GM19351 (cell line): ENCODE measurements around the gene PTTG1.

Source experiments
- ATAC-seq: cut with Tn5 transposase; IDR thresholded peaks from one replicate; pipeline ENCODE4 v1.9.1; 2021; ENCODE audit warnings: mild to moderate bottlenecking, moderate library complexity; ENCODE audit not compliant: unreplicated experiment

Gene PTTG1

DNA sequence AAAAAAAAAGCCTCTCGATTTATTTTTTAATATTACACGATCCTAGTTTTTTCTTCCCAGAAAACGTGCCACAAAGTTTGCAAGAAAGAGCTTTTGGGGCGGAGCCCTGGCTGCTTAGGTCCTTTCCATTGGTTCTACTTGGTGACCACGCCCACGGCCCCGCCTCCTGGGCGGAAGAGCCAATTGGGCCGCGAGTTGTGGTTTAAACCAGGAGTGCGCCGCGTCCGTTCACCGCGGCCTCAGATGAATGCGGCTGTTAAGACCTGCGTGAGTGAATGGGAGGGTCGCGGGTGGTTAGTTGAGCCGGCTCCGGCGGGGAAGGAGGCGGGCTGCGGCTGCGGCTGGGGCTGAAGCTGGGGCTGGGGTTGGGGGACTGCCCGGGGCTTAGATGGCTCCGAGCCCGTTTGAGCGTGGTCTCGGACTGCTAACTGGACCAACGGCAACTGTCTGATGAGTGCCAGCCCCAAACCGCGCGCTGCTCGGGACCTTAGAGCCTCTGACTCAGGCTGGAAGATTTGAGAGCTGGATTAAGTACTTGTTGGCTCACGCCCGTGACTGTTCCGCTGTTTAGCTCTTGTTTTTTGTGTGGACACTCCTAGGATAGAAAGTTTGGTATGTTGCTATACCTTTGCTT lies at the start of gene PTTG1:
Gene PTTG1 (plus strand): TSS at position 231 of the 634 bp plus-strand sequence. CDS start 458 bp downstream, outside the sequence.
- ATAC-seq: peak; percentile 65

DNA sequence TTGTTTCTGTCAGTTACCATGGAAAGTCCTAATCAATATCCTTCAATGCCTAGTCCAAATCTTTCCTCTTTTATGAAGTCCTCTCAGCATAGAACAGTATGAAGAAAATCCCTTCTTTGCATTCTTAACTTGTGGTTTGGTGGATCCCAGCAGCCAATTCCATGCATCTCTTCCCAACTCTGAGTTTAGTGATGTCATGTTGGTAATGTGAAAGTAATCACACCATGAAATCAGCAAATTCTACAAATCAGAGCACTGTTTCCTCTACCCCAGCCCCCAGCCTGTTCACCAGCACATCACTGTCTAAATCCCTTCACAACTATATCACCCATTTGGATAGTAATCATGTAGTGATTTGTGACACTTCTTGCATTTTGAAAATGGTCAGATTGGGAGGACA lies 46.5 kb upstream of the PTTG1 start:
- no peak for ATAC-seq

DNA sequence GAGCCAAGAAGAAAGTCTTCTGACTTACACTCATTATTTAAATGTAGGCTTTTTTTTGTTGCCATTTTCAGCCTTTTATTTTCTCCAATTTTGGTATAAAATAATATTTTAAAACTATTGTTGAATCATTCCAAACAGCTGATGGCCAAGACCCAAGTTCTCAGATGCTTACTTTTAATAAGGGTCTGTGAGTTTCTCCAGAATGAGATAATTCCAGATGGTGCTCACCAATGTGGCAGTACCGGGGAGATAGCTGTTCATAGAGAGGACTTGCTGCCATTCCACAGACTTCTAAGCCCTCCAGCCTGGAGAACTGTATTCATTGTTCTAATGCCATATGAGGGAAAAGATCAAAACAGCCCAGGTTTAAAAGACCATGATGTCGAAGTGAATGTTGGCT lies 46.0 kb upstream of the PTTG1 start:
- ATAC-seq: no peak

DNA sequence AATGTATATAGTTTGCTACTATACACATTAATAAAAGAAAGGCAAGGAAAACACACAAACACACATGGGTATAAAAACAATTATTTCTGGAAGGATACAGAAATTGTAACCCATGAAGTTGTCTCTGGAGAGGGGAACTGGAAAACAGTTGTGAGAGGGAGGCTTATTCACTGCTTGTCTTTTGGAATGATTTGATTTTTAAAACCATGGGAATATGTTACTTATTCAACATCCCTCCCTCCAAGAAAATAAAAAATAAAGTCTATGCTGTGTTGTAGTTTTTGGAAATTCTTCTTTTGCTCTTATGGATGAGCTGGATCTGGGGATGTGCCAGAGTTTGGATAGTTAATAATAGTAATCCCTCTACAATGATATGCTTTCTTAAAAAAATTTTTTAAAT lies 45.2 kb upstream of the PTTG1 start:
- ATAC-seq: no peak

DNA sequence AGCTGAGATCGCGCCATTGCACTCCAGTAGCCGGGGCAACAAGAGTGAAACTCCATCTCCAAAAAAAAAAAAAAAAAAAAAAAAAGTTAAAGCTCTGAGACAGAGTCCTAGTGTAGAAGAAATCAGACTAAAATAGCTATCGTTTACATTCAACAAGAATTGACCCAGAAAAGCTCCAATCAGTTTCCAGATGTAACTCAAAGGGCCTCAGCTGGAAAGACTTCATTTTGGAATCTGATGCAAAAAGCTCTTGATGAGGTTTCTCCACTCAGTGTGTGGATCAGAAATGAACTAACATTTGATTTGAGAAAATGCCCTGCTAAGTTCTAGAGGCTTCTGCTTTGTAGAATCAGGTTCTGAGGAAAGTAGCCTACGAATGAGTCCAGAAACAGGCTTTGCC lies 44.0 kb upstream of the PTTG1 start:
- no peak for ATAC-seq

DNA sequence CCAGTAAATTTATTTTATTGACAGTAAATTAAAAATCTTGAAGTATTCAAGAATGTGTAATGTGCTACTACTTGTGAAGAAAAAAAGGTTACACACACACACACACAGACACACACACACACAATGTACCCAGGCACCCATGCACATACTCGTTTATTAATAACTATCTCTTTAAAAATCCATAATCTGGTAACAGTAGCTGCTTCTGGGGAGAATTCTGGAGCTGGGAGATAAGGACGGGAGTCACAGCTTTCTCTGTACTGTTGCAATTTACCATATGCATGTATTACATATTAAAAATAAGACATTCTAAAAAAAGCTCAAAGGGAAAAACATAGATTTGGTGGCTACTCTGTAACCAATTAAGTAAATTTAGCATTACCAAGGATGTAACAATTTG lies 43.3 kb upstream of the PTTG1 start:
- no peak for ATAC-seq

DNA sequence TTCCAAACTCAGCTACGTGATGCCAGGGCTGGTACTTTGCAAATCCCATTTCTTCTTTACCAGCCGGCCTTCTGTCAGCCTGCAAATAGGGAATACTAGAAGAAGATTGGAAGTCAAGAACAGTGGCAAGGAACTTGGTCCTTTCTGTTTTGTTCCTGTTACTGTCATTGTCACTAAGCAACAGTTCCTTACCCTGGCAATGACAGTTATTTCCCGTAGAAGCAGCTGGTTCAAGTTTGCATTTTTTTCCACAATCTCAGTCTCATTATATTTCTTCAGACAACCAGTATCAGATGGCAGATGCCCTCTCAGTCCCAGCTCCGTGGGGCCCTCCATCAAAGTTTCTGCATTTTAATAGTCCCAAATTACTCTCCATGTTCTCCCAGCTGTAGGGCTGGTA lies 42.1 kb upstream of the PTTG1 start:
- ATAC-seq: no peak

DNA sequence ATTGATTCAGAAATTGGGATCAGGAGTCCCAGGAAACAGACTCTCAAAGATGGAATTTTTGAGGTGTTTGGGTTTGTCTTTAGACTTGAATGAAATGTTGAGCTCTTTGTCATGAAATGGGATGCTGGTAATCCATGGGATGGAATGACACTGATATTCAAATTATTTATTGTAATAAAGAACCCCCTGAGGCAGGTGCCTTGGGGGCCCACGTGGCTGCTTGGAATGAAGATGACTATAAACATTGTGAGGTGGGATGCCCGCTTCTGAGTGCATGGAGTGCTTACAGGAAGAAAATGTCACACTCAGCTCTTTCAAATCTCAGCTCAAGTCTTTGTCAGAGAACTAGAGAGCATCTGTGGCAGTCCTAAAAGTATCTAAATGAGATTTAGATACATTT lies 41.6 kb upstream of the PTTG1 start:
- no peak for ATAC-seq

DNA sequence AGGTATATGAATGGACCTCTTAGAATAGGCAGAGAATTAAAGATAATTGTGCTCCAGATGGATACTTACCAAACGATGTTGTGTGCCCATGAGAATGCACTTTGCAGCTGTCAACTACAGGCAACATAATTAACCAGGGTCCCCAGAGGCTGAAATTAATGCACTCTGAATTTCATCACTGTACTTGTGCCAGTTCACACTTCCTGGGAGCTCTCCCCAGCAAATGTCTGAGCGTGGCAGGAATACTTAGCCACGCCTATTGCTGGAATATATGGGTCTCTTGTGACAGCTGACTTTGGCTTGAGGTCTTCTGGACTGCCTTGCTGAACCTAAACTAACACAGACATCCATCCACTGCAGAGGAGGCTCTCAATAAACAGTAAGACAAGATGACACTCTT lies 39.3 kb upstream of the PTTG1 start:
- ATAC-seq: no peak

DNA sequence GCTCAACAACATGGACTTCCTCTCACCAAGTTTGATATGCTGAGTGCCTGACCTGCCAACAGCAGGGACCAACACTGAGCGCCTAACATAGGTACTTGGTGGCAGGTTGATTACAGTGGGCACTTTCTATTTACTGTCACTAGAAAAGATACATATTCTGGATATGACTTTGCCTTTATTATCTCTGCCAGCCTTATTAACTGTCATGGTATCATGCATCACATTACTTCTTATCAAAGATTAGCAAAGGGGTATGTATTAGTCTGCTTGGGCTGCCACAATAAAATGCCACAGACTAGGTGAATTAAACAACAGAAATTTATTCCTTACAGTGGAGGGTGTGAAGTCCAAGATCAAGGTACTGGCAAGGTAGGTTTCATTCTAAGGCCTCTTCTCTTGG lies 37.0 kb upstream of the PTTG1 start:
- no peak for ATAC-seq

DNA sequence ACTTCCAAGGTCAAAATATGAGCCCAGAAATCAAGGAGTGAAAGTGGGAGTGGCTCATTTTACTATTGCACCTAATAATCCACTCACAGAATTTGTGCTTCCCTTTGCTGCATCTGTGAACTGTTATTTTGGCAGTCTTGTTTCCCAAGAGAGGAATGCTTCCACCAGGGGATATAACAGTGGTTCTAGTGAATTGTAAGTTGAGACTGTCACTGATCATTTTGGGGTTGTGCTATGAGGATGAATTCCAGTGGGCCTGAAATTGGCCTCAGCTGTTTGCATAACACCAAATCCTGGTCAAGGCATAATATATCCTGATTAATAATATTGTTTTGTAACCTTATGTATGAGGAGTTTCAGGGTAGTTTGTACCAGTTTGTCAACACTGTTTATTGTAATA lies 36.2 kb upstream of the PTTG1 start:
- no peak for ATAC-seq

DNA sequence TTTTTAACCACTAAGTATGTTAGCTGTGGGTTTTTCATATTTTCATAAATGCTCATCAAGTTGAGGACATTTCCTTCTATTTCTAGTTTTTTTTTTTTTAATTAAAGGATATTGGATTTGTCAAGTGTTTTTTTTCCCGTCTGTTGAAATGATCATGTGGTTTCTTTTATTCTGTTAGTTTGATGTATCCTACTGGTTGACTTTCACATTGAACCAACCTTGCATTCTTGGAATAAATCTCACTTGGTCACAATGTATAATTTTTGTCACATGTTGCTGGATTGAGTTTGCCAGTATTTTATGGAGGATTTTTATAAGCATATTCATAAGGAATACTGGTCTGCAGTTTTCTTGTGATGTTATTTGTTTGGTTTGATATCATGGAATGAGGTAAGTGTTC lies 34.2 kb upstream of the PTTG1 start:
- no peak for ATAC-seq

DNA sequence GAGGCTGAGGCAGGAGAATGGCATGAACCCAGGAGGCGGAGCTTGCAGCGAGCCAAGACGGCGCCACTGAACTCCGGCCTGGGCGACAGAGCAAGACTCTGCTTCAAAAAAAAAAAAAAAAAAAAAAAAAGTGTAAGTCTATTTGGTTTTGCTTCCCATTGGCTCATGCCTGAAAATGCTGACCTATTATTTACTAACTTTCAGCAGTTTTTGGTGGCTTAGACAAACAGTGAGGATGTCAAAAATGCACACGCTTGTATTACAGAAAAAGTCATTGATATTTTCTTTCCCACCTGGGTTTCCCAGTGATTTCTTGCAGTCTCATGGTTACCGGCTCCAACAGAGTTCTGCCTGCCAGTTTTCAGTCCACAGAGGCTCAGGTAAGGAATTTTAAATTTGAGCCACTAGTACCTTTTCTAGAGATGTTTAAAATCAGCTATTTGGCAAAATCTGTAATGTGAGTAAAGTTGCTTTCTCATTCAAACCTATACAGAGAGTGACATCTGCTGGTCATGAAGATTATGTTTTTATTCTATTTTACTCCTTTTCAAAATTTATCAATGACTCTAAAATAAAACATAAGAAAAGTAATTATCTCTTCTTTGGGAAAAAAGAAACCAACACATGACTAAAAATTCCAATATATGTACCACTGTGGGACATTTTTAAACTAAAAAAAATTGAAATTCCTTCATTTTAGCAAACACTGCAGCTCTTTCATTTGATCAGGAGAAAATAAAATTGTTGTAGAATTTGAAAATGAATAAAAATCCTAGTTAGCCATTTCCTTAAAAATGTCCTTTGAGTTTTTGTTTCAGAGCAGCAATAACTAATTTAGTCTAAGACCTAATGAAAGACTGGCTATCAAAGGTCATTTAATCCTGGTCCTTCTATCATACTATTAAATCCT lies 30.6 kb upstream of the PTTG1 start:
- ATAC-seq: peak; percentile 56

DNA sequence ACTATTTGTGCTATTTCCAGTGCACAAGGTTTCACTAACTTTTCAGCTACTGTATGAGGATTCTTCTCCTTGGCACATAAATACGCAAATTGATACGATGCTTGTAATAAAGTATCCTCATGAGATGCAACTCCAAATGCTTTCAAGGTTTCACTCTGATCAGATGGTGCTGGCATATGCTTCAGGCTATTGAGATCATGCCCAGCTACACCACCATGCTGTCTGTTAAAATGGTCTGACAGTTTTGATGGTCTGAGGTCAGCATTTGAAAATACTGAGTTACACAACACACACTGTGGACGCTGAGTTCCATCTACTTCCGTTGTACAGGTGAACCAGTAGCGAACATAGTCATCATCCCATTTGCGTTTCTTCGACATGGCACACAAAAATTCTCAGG lies 26.5 kb upstream of the PTTG1 start:
- ATAC-seq: no peak

DNA sequence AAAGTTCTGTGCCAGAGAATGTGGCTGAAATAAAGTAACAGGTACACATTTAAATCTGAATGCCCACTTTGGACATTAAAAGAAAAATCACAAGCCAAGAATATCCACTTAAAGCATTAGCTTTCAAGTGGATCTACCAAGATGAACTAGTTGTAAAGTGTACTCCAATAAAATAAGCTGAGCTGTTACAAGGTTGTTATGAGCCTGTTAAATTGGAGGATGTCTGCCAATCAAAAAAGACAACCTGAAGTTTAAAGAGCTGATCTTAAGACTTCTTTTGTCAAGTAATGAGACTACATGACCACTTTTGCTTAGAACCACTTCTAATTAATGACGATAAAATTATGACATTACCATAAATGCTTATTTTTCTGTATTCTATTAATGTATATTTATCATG lies 24.2 kb upstream of the PTTG1 start:
- ATAC-seq: no peak

DNA sequence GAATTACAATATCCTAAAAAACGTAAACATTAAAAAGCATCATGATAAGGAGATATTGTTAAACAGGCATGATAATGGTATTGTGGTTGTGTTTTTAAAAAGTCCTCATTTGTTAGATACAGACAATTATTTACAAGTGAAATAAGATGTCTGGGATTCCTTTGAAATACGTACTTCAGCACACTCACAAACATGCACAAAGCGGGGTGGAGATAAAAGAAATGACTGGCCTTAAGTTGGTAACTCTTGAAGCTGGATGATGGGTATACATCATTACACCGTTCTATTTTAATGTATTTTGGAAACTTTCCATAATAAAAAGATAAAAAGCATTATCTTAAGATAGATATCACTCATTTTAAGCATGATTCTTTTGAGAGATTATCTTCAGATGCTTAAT lies 22.8 kb upstream of the PTTG1 start:
- no peak for ATAC-seq

DNA sequence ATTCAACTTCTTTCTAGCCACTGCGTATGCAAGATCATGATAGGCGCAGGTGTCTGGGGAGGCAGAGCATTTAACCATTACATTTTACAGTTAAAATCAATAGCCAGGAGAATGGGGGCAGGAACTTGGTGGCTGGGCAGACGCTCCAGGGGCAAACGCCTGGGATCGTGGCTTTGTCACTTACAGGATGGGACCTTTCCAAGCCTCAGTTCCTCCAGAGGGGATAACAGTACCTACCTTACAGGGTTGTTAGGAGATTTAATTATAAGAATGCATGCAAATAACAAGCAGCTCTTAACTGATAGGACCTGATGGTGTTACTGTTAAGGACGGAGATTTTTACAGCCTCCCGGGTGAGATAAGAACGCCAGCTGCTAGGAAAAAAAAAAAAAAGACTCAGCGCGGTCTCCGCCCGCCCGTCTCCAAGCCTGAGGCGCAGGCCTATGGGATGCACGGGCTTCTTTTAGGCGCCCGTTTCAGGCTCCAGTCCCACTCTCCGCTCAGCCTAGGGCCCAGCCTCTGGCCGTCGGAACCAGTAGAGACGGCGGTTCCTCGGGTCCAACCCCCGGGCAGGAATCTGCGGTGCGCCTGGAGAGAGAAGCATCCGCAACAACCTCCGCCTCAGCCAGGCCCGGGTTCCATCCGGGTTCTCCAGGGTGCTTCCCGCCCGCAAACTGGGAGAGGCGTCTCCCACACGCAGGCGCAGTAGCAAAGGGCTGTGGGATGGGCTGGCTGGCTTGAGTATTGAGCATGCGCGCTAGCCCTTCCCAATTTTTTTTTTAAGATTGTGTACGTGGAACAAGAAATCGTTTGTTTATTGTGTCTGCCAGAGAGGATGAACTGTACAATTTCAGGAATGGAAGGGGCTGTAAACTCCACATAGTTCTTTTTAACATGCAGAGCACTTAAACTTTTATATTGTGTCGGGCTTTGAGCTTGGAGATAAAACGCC lies 22.0 kb upstream of the PTTG1 start, which contains the start of gene FAM200C:
Gene FAM200C (minus strand): TSS at position 653 of the 952 bp plus-strand sequence. CDS start 4,564 bp downstream, outside the sequence.
- ATAC-seq: peak; percentile 84

DNA sequence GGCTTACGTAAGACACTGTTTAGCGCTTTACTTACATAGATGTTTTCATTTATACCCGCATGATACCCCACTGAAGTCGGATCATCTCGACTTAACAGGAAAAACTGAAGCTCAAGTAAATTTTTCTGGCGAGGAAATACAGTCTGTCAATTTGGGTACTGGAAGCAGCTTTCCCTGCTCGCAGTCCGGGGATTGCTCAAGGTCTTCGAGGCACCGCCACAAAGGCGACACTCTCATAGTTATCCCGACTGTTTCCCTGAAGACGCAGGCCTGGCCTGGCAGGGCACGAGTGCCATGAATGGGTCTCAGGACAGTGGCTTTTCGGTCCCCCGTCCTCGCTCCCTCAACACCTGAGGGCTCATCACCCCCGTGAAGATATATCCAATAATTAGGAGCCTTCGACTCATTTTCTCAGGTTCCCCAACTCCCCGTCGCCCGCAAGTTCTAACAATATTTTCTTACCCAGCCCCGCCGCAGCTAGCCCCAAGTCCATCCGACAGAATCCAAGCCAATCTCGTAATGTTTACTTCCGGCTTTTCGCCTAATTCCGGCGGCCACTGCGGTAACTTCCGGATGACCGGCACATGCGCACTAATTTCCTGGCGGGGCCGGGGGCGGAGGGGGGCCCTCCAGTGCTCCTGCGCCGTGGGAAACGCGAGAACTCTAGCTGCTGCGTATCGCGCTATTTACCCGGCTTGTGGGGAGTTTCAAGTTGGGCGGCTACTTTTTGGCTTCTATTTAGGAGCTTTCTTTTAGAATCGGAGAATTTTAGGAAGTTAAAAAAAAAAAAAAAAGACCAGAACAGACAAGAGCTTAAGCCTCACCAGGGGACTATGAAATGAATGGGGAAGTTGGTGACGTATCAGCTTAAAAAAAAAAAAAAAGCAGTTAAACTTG lies 2.8 kb upstream of the PTTG1 start, which contains the start of gene SLU7:
Gene SLU7 (minus strand): TSS at position 521 of the 897 bp plus-strand sequence. CDS start 3,787 bp downstream, outside the sequence.
- ATAC-seq: peak; percentile 62

DNA sequence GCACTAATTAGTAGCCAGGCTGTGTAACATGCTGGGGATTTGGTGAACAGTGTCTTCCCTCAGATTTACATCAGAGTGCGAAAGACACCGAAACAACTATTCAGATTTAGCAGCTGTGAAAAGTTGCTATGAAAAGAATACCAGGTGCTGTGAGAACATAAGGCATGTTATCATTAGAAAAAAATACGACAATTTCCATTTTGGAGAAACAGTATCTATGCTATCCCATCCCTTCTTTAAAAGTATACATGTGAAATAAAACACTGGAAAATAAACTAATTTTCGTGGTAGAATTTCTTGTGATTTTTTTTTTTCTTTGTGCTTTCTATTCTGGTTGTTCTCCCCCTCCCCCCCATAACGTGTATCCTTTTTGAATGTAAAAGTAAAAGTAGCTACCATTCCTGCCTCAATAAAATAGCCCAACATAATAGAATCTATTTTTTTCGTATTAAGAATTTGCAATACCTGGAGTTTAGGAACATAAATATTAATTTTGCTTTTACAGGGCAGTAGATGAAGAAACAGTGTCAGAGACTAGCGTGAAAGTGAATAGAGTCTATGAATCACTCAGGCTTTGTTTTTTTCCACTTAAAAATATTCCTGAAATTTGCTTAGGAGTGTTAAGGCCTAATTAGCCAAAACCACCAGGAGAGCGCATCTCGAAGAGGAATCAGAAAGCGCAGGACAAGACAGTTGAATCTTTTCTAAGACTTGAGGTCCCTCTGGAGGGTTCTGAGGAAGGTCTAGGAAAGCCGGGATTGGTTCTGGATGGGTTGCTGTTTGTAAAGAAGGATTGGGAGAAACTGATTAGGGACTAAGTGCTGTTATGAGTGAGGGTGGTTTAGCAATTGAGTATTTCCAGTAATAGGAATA lies 2.0 kb upstream of the PTTG1 start:
- ATAC-seq: peak; percentile 32
